ENCODE measurements around the gene DCAF15. TPM values are rescaled to one million over a fixed set of nuclear protein-coding genes. Genes with fewer than 3 reads are reported as not detected.

Gene DCAF15, protein sequence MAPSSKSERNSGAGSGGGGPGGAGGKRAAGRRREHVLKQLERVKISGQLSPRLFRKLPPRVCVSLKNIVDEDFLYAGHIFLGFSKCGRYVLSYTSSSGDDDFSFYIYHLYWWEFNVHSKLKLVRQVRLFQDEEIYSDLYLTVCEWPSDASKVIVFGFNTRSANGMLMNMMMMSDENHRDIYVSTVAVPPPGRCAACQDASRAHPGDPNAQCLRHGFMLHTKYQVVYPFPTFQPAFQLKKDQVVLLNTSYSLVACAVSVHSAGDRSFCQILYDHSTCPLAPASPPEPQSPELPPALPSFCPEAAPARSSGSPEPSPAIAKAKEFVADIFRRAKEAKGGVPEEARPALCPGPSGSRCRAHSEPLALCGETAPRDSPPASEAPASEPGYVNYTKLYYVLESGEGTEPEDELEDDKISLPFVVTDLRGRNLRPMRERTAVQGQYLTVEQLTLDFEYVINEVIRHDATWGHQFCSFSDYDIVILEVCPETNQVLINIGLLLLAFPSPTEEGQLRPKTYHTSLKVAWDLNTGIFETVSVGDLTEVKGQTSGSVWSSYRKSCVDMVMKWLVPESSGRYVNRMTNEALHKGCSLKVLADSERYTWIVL
- total RNA-seq (2014; rRNA removed; shearing (Covaris generic)): 37.4 and 39.1 TPM in 2 replicates

DNA sequence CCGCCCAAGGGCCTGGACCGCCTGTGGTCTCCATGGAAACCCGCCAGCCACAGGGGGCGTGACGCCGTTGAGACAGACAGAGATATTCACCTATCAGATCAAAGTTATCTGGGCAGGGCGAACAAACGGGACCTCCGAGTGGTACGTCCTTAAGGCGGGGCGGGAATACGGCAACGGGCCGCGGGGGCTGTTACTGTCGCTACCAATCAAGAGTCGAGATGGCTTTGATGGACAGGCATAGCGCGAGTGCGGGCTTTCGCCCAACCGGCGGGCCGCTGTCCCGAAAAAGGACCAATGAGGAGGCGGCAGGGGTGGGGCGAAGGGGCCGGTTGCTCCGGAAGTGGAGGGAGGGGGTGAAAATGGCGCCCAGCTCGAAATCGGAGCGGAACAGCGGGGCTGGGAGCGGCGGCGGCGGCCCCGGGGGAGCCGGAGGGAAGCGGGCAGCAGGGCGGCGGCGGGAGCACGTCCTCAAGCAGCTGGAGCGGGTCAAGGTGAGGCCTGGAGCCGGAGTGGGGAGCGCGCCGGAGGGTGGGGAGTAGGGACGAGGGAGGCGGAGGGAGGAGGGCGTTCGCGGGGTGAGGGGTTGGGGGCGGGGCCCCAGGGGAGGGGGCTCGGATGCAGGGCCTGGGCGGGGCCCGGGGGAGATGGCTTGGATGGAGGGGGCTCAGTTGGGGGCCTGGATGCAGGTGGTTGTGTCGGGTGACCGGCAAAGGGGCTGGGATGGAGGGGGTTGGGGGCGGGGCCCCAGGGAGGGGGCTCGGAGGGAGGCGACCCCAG, at the start of gene DCAF15:
TSS of gene DCAF15 (plus strand) at position 356 of the 777 bp plus-strand sequence. CDS start at position 360, 4 bp downstream.
- Histone ChIP-seq H3K9me3 (replicated peaks) (no peaks in the 10 kb centered on the region), H3K36me3 (peaks cover 28% of the 10 kb centered on the region), H3K4me1 (no peaks in the 10 kb centered on the region; the same call in 1 of the 2 replicates), H3K27ac (peak within 1 kb of the TSS; percentile 85), H3K4me3 (peak within 1 kb of the TSS; percentile 86), H3K27me3 (no peaks in the 10 kb centered on the region)
- peak; percentile 100 for DNase-seq

DNA sequence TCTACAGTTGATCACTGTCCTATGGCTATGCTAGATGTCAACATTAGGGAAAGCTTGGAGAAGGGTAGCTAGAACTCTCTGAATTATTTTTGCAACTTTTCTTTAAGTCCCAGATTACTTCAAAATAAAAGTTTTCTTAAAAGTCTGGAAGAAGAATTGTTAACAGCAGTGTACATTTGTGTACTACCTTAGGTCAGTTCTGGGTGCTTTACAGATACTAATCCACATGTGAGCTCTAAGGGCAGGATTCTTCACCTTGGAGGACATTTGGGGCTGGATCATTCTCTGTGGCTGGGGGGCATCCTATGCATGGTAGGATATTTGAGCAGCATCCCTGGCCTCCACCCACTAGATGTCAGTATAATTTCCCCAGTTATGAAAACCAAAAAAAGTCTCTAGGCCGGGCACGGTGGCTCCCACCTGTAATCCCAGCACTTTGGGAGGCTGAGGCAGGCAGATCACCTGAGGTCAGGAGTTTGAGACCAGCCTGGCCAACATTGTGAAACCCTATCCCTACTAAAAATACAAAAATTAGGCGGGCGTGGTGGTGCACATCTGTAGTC, 49.2 kb upstream of the DCAF15 start:
- peak in 1 of 2 experiments; percentile 39 for DNase-seq
- no peaks in the 10 kb centered on the region for H3K36me3 ChIP-seq
- H3K27me3 ChIP-seq: no peaks in the 10 kb centered on the region
- peaks cover 4% of the 10 kb centered on the region; the same call in 1 of the 2 replicates for H3K4me1 ChIP-seq
- H3K9me3 ChIP-seq (replicated peaks): no peaks in the 10 kb centered on the region
- H3K4me3 ChIP-seq: no peak overlapping the region
- H3K27ac ChIP-seq: no peak overlapping the region

DNA sequence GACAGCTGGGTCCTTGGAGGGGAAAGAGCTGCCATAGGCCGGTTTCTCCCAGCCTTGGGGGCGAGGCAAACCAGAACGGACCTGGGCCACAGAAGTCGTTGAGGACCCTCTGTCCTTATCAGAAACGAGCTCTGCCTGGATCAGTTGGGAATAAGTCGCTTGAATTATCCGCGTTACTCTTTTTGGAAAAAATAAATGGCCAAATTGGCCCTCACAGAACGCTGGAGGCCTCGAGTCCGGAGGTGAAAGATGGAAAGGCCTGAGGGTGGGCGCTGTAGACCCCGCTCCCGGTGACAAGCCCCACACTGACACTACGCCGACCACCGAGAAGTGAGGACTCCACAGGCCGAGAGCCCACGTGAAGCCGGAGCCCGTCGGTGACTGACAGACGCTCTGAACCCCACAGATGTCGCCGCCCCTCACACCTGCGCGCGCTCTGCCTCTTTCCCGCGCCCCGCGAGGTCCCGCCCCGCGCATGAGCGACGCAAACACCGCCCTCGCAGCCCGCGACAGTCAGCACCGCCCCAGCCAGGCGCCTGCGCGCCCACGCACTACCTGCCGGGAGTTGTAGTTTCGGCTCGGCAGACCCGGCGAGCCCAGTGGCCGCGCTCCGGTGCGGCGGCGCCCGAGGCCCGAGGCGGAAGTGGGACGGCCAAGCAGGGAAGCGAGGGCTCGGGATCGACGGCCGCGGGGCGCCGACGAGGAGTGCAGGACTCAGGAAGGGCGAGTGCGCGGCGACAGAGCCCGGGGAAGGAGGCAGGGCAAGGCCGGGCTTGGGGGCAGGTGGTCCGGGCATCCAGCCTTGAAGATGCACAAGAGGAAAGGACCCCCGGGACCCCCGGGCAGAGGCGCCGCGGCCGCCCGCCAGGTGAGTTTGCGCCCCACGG, 46.4 kb upstream of the DCAF15 start, which contains the start of the genes BRME1 and CC2D1A:
TSS of gene BRME1 (minus strand) at position 484 of the 887 bp plus-strand sequence. CDS start 1,225 bp downstream, outside the sequence.
TSS of gene CC2D1A (plus strand) at position 568 of the 887 bp plus-strand sequence. CDS start at position 809, 241 bp downstream.
- Histone ChIP-seq H3K27me3 (no peaks in the 10 kb centered on the region), H3K36me3 (no peaks in the 10 kb centered on the region), H3K4me1 (peaks cover 4% of the 10 kb centered on the region; the same call in 1 of the 2 replicates), H3K4me3 (peak within 1 kb of the TSS; percentile 87), H3K9me3 (replicated peaks) (no peaks in the 10 kb centered on the region), H3K27ac (peak within 1 kb of the TSS; percentile 60)
- peak; percentile 88 to 92 for DNase-seq

DNA sequence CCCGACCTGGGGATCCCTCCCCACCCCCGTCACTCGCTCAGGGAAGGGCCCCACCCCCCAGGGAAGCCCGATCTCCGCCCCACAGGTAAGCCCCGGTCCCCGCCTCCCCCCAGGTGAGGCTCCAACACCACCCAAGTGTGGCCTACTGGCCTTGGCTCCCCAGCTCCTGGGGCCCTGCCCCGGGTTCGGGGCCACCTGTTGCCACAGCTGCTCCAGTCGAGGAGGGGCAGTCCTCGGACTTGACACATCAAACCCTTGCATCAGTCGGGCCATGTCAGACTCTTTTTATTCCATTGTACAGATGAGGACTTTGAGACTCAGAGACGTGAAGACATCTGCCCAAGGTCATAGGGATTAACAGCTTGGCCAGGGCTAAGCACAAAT, 45.8 kb upstream of the DCAF15 start:
- DNase-seq: peak; percentile 58 to 62
- no peaks in the 10 kb centered on the region for H3K9me3 ChIP-seq (replicated peaks)
- H3K4me1 ChIP-seq: peaks cover 4% of the 10 kb centered on the region; the same call in 1 of the 2 replicates
- H3K27ac ChIP-seq: peak overlapping the region; percentile 60
- no peaks in the 10 kb centered on the region for H3K27me3 ChIP-seq
- H3K36me3 ChIP-seq: no peaks in the 10 kb centered on the region
- peak overlapping the region; percentile 87 for H3K4me3 ChIP-seq

DNA sequence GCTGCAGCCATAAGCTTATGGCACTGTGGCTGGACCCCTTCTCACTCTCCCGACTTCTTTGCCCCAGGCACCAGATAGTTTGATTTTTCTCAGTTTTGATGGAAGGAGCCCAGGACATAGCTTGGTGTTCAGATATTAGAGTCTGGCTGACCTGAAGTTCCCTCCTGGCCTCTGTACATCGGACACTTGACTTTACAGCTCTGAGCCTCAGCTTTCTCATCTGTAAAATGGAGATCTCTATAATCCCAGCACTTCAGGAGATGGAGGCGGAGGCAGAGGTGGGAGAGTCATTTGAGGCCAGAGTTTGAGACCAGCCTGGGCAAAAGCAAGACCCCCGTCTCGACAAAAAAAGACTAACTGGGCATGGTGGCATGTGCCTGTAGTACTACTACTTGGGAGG, 45.4 kb upstream of the DCAF15 start:
- Histone ChIP-seq H3K4me3 (peak overlapping the region; percentile 87), H3K27ac (no peak overlapping the region), H3K36me3 (no peaks in the 10 kb centered on the region), H3K4me1 (peaks cover 4% of the 10 kb centered on the region; the same call in 1 of the 2 replicates), H3K27me3 (no peaks in the 10 kb centered on the region), H3K9me3 (replicated peaks) (no peaks in the 10 kb centered on the region)
- no peak for DNase-seq

DNA sequence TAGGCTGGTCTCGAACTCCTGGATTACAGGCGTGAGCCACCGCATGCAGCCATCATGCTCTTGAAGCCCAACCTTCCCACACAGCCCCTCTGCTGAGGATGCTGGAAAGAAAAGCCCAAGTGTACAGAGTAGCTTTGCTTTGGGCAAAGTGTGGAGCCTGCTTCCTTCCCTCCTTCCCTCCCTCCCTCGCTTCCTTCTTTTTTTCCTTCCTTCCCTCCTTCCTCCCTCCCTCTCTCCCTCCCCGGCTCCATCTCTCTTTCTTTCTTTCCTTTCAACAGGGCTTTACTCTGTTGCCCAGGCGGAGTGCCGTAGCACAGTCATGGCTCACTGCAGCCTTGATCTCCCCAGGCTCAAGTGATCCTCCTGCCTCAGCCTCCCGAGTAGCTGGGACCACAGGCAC, 43.6 kb upstream of the DCAF15 start:
- Histone ChIP-seq H3K36me3 (no peaks in the 10 kb centered on the region), H3K27me3 (no peaks in the 10 kb centered on the region), H3K9me3 (replicated peaks) (no peaks in the 10 kb centered on the region), H3K27ac (no peak overlapping the region), H3K4me1 (peaks cover 4% of the 10 kb centered on the region; the same call in 1 of the 2 replicates), H3K4me3 (no peak overlapping the region)
- DNase-seq: no peak

DNA sequence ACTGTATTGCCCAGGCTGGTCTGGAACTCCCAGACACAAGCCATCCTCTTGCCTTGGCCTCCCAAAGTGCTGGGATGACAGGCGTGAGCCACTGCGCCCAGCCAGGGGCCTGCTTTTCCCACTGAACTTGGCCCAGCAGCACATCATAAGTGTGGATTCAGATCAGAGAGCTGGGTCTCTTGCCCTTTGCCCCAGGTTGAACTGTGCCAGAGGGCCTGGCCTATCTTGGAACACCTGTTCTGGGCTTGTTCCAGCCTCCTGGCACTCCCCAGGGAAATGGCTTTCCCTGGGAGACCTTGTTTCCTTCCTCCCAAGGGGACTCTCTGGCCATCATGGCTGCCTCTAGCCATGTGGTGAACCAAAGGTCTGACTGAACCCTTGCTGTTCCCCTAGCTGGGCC, 42.9 kb upstream of the DCAF15 start:
- H3K36me3 ChIP-seq: no peaks in the 10 kb centered on the region
- H3K27ac ChIP-seq: no peak overlapping the region
- DNase-seq: no peak
- H3K4me1 ChIP-seq: peaks cover 4% of the 10 kb centered on the region; the same call in 1 of the 2 replicates
- no peaks in the 10 kb centered on the region for H3K9me3 ChIP-seq (replicated peaks)
- no peak overlapping the region for H3K4me3 ChIP-seq
- H3K27me3 ChIP-seq: no peaks in the 10 kb centered on the region

DNA sequence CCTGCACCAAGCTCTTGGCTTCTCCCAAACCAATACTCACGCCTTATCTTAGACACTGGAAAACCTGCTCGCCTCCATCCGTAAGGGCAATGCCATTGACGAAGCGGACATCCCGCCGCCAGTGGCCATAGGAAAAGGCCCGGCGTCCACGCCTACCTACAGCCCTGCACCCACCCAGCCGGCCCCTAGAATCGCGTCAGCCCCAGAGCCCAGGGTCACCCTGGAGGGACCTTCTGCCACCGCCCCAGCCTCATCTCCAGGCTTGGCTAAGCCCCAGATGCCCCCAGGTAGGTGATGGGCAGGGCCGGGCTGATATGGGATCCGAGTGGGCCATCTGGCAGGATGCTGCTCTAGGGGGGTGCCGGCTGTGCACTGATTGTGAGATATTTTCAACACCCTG, 39.0 kb upstream of the DCAF15 start:
- no peak for DNase-seq

DNA sequence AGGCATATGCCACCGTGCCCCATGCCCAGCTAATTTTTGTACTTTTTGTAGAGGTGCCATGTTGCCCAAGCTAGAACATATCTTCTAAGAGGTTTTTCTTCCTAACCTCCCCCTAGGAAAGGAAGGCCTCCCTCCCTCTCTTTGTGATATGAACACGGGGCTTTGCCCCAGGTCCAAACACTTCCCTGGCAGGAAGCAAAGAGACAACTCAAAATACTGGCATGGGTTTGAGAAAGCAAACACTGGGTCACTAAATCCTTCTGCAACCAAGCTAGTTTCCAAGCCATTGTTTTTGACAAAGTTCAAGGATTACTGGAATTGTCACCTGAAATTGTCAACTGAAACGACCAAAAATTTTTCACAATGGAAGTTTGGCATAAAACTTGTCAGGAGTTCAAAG, 37.5 kb upstream of the DCAF15 start:
- no peak overlapping the region for H3K27ac ChIP-seq

More for the DNA sequence above, 39.0 kb upstream of the DCAF15 start:
- Histone ChIP-seq H3K27ac (no peak overlapping the region), H3K4me1 (no peaks in the 10 kb centered on the region), H3K4me3 (no peak overlapping the region), H3K36me3 (no peaks in the 10 kb centered on the region), H3K9me3 (replicated peaks) (no peaks in the 10 kb centered on the region), H3K27me3 (no peaks in the 10 kb centered on the region)

DNA sequence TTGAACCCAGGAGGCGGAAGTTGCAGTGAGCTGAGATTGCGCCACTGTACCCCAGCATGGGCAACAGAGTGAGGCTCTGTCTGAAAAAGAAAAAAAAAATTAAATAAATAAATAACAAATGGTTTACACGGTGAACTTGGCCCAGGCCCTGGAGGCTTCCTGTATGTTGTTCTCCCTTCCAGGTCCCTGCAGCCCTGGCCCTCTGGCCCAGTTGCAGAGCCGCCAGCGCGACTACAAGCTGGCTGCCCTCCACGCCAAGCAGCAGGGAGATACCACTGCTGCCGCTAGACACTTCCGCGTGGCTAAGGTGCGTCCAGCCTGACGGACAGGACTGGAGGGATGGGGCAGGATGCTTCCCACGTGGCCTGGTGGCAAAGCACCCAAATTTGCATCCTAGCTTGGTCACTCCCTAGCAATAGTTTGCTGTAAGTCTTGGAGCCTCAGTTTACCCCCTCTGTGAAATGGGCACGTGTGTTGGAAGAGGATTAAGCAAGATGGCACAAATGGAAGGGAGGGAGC, 34.4 kb upstream of the DCAF15 start:
- peaks cover 6% of the 10 kb centered on the region for H3K36me3 ChIP-seq

More for the DNA sequence above, 37.5 kb upstream of the DCAF15 start:
- Histone ChIP-seq H3K27me3 (no peaks in the 10 kb centered on the region), H3K36me3 (no peaks in the 10 kb centered on the region; the same call in 1 of the 2 replicates), H3K9me3 (replicated peaks) (no peaks in the 10 kb centered on the region), H3K4me3 (no peak overlapping the region), H3K4me1 (no peaks in the 10 kb centered on the region)
- DNase-seq: no peak

DNA sequence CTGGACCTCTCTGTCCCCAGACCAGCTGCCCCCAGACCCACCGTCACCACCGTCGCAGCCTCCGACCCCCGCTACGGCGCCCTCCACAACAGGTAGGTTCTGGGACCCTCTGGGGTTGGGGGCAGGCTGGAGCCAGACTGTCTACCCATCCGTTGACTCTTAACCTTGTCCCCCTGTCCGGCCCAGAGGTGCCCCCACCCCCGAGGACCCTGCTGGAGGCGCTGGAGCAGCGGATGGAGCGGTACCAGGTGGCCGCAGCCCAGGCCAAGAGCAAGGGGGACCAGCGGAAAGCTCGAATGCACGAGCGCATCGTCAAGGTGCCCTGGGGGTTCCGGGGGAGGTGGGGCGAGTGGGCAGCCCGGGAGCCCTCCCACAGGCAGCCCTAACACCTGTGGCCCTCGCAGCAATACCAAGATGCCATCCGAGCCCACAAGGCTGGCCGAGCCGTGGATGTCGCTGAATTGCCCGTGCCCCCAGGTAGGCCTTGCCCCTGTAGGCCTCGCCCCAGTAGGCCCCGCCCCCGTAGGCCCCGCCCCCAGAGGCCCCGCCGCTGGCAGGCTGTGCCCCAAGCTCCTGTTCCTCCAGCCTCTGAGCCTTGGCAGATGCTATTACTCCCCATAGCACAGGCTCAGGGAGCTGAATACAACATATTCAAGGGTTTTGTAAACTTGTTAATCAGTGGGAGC, 33.4 kb upstream of the DCAF15 start:
- H3K27me3 ChIP-seq: no peaks in the 10 kb centered on the region
- H3K9me3 ChIP-seq (replicated peaks): peaks cover 5% of the 10 kb centered on the region; the same call in 1 of the 2 replicates
- no peak for DNase-seq
- H3K36me3 ChIP-seq: peaks cover 6% of the 10 kb centered on the region
- H3K27ac ChIP-seq: no peak overlapping the region
- H3K4me1 ChIP-seq: no peaks in the 10 kb centered on the region
- H3K4me3 ChIP-seq: no peak overlapping the region

More for the DNA sequence above, 34.4 kb upstream of the DCAF15 start:
- Histone ChIP-seq H3K4me3 (no peak overlapping the region), H3K4me1 (no peaks in the 10 kb centered on the region), H3K27ac (no peak overlapping the region), H3K27me3 (no peaks in the 10 kb centered on the region), H3K9me3 (replicated peaks) (peaks cover 5% of the 10 kb centered on the region; the same call in 1 of the 2 replicates)
- no peak for DNase-seq

DNA sequence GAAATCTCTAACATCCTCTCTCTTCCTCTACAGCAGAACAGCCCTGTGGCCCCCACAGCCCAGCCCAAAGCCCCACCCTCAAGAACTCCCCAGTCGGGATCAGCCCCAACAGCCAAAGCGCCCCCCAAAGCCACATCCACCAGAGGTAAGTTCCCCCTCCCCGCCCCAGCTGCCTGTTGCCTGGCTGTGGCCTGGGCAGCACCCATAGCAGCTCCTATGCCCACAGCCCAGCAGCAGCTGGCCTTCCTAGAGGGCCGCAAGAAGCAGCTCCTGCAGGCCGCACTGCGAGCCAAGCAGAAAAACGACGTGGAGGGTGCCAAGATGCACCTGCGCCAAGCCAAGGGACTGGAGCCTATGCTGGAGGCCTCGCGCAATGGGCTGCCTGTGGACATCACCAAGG, 31.8 kb upstream of the DCAF15 start:
- Histone ChIP-seq H3K9me3 (replicated peaks) (peaks cover 5% of the 10 kb centered on the region; the same call in 1 of the 2 replicates), H3K27me3 (no peaks in the 10 kb centered on the region), H3K4me3 (no peak overlapping the region), H3K27ac (no peak overlapping the region), H3K36me3 (peaks cover 6% of the 10 kb centered on the region), H3K4me1 (no peaks in the 10 kb centered on the region)
- no peak for DNase-seq

Measured in SJCRH30 (cell line).